DMS114 treated with DMSO at 0.1 percent for 48 hours (cell line): Measurements from ENCODE around the gene ISOC1.
A peak's percentile ranks its signal among the peaks of the same experiment; 100 is the strongest.

Experiments
- DNase-seq: peaks from one replicate; lab custom pipeline; 2025; ENCODE audit not compliant: unreplicated experiment; lab: John Stamatoyannopoulos, UW

The ISOC1 gene

GRCh38 chr5:129094087-129094923 lies at the start of gene ISOC1:
Gene ISOC1 (plus strand): TSS chr5:129094749. CDS start chr5:129094767, 18 bp downstream.
- peak; percentile 83 for DNase-seq

DNA sequence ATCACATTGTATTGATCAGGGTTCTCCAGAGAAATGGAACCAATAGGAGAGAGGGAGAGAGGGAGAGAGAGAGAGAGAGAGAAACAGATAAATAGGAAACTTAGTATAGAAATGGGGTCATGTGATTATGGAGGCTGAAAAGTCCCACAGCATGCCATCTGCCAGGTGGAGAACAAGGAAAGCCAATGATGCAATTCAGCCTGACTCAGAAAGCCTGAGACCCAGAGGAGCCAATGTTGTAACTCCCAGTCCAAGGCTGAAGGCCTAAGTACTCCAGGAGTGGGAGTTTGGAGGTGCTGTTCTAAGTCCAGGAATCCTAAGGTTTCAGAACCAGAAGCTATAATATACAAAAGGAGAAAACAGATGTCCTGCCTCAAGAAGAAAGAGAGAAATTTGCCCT lies 48.4 kb upstream of the ISOC1 start:
- DNase-seq: no peak

DNA sequence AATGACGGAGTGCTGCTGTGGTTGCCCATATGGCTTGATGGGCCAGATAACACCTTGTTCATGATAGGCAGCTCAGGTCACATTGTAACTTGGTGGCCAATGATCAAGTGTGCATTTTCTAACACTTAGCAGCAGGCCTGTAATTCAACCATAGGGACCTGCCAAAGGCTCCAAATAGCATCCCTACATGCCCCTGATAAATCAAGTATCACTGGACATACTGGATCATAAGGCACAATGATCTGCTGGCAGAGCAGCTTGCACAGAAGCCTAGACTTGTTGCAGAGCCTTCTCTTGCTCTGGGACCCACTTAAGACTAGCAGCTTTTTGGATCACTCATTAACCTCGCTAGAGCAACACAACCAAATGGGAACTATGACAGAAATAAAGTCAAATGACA lies 46.0 kb upstream of the ISOC1 start:
- DNase-seq: no peak

DNA sequence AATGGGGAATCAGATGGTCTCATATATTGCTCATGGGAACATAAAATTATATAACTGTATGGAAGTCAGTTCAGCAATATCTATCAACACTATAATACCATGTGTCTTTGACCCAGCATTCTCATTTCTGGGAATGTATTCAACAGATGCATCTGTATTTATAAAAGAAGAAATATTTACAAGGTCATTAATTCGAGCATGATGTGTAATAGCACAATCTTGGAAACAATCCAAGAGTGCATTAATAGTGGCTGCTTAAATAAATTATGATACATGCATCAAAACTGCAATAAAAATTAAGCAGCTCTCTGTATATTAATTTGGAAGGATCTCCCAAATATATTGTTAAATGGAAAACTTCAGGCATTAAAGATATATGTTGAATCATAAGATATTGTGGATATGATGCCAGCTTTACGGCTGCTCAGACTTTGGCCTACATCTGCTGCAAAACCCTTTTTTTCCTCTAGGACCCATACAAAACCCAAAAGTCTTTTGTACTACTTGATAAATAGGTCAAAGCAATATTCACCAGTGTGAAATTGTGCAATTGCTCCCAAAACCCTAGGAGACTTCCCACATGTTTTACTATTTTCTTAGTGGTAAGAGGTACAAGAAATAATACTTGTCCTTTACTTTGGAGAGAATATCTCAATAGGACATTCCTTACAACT lies 45.3 kb upstream of the ISOC1 start:
- DNase-seq: no peak

DNA sequence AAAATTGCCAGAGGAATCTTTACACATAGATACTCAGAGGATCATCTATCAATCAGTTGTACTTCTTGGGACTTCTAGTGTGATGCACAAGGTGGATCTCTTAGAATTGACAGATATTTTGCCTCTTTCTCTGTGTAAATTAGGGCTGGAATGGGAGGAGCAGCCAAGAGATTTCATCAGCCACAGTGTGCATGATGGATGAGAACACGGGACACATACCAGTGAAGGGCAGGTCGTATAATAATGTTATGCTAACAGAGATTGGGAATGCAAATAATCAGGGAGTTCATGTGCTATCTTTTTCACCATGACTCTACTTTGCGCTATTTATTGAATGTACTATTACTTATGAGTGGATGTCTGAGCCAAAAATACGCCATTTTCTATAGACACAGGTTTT lies 43.3 kb upstream of the ISOC1 start:
- DNase-seq: no peak

- DNase-seq: no peak
These were observed 41.1 kb upstream of the ISOC1 start for GRCh38 chr5:129053438-129053837.

GRCh38 chr5:129057329-129057728 lies 37.2 kb upstream of the ISOC1 start:
- DNase-seq: no peak

DNA sequence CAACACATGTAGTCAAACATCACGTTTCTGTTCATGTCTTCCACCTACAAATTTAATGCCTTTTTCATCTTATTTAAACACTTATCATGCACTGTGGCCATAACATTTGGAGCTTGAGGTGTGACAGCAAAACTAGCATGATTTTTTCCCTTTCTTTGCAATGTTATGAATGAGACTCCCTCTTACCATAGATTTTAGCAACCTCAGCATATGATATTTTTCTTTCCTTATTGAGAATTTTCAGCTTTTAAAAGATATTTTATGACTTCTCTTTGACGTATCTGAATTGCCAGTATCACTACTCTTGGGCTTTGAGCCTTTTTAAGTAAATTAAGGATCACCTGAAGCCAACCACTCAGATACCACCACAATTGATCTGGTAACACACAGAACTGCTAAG lies 32.7 kb upstream of the ISOC1 start:
- DNase-seq: no peak

DNA sequence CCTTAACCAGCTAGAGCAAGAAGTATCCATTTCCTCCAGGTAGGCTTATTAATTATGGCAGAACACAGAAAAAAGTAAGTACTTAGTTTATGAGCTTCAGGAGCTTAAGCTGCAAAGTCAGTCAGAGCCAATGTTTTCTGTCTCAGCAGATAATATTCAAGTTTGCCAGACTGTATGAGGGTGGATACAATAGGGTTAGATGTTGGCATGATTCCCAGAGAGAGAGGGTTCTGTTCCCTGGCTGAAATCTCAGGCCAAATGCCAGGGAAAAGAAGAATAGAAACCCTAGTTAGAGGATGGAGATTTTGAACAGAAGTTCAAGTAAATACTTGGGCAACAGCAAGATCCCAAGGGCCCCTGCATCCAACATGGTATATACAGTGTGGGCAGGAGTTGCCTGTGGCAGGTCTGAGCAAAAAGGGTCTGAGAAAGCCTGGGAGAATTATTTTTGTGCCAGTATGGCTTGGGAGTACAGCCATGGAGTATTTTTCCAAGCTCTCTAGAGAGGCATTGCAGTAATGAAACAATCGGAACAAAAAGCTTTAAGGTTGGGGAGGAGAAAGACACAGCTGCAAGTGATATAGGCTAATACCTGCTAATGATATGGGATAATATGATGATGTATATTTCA lies 31.0 kb upstream of the ISOC1 start:
- DNase-seq: no peak

- no peak for DNase-seq
These were observed 28.8 kb upstream of the ISOC1 start for GRCh38 chr5:129065721-129066120.

- DNase-seq: no peak
These were observed 26.8 kb upstream of the ISOC1 start for GRCh38 chr5:129067745-129068144.

- no peak for DNase-seq
These were observed 25.3 kb upstream of the ISOC1 start for GRCh38 chr5:129069292-129069691.

DNA sequence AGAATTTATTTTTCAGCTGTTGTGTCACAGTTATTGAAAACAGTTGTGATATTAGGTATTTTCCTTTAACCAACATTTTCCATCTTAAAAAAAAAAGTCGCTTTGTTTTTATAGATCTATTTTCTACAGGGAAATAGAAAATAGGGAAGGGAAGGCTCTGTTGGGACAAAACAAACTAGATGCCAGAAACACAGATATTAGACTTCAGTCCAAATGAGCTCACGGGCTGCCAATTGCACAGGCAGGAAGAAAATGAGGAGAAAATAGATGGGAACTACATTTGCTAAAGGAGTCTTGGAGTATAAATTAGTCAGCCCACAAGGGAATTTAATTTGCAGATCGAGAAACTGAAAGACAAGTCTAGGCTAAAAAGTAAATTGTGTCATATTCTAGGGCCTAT lies 21.4 kb upstream of the ISOC1 start:
- no peak for DNase-seq

DNA sequence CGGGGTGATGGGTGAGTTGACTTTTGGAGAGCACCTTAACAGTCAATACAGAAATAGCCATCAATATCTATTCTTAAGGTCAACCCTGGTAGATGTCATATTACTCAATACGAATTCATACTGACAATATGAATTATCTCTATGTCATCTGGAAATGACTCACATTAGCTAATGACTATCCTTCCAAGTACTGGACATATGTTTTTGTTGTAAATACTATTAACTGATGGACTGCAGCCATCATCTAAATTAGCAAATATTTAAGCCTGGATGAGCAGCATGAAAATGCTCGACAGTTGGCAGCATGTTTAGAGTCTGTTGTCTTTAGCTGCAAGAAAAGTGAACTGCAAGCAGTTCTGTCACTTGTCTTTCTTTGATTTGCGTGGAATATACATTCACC lies 19.6 kb upstream of the ISOC1 start:
- no peak for DNase-seq

- no peak for DNase-seq
These were observed 17.0 kb upstream of the ISOC1 start for GRCh38 chr5:129077433-129078075.

- no peak for DNase-seq
These were observed 16.3 kb upstream of the ISOC1 start for GRCh38 chr5:129078247-129078646.

DNA sequence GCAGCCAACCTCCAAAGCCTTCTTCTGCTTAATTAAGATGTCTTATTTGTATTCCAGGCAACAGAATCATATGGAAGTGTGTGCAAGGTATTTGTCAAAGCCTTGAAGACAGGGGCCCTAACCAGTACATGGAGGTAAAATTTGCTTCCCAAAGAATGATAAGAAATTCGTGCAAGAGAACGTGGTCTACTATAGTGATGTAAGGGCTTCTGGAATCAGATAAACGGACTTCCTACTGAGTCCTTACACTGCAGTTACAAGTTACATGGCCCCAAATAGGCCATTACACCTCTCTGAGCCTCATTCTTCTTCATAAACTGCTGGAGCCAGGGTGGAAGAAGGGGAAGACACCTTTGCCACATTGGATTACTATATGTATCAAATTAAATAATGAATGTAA lies 15.9 kb upstream of the ISOC1 start:
- no peak for DNase-seq

DNA sequence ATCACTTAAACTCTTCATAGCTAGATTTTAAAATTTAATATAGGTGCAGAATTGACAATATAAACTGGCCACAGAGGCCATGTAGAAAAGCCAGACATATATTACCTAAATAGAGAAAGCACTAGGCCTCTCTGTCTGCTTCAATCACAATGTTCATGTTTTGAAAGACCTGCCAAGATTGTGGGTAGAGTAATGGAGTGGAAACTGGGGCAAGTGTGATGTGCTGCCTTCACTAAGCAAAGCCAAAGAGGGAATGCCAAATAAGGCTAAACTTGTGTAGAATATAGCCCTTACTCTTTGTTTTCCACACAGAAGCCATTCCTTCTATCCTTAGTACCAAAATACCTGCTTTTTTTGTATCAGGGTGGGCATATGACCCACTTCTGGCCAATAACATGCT lies 15.1 kb upstream of the ISOC1 start:
- DNase-seq: no peak

GRCh38 chr5:129080766-129081165 lies 13.8 kb upstream of the ISOC1 start:
- DNase-seq: no peak

- no peak for DNase-seq
These were observed 12.1 kb upstream of the ISOC1 start for GRCh38 chr5:129082225-129083136.
